ENCODE data around the gene PACC1.
"Not testable (repeated sequence)": the region's sequence is repeated elsewhere in the genome, so short reads cannot be mapped to it uniquely, and the experiment has no call there.

Gene PACC1

GRCh38 chr1:212323066-212323465, 91.6 kb downstream of the PACC1 start:
- DNase-seq: no peak

GRCh38 chr1:212321031-212321430, 93.7 kb downstream of the PACC1 start:
- DNase-seq: not testable (repeated sequence)

- no peak for DNase-seq
Measured at GRCh38 chr1:212317916-212318315, 96.8 kb downstream of the PACC1 start.

- DNase-seq: peak; percentile 58
Measured at GRCh38 chr1:212315907-212316306, 98.8 kb downstream of the PACC1 start.

GRCh38 chr1:212315184-212315583, 99.5 kb downstream of the PACC1 start:
- no peak for DNase-seq
